Activated CD8-positive, alpha-beta T cell treated with anti-CD3 and anti-CD28 coated beads, Interleukin-2, amount 10 ng/mL, durations not matched to agents 7 days and 5 days (primary cell): ENCODE measurements around the gene CCDC116. TPM values are rescaled to one million over a fixed set of nuclear protein-coding genes. Genes with fewer than 3 reads are reported as not detected.
"Not testable (repeated sequence)": the region's sequence is repeated elsewhere in the genome, so short reads cannot be mapped to it uniquely, and the experiment has no call there.

Experiments
- ATAC-seq: fragments of 150-1000 bp; cut with Tn5 transposase; one replicate; pipeline ENCODE4 v1.10.0; 2021; ENCODE audit warnings: moderate library complexity
- CTCF ChIA-PET: fragments of 350-600 bp; sonication (Branson Sonifier 250); formaldehyde crosslinking; loops from one replicate; lab custom pipeline; 2021; ENCODE audit warnings: antibody characterized with exemption; lab: Charles Lee
- POLR2A ChIA-PET: fragments of 350-600 bp; sonication (Branson Sonifier 250); formaldehyde crosslinking; loops from one replicate; lab custom pipeline; 2021; ENCODE audit warnings: antibody characterized with exemption; lab: Charles Lee
- DNase-seq: peaks from one replicate; pipeline ENCODE4 v3.0.0-alpha.2; 2020
- H3K27ac Mint-ChIP-seq: one replicate; pipeline ENCODE4 v1.8.0; 2021; ENCODE audit warnings: mild to moderate bottlenecking, mixed read lengths
- H3K27me3 Mint-ChIP-seq: one replicate; pipeline ENCODE4 v1.8.0; 2021; ENCODE audit warnings: low read depth, mixed read lengths
- H3K36me3 Mint-ChIP-seq: one replicate; pipeline ENCODE4 v1.8.0; 2021; ENCODE audit warnings: low read depth, mixed read lengths
- H3K4me1 Mint-ChIP-seq: one replicate; pipeline ENCODE4 v1.8.0; 2021; ENCODE audit warnings: low read depth, mixed read lengths
- H3K4me3 Mint-ChIP-seq: one replicate; pipeline ENCODE4 v1.8.0; 2021; ENCODE audit warnings: mild to moderate bottlenecking, mixed read lengths
- H3K9me3 Mint-ChIP-seq: one replicate; pipeline ENCODE4 v1.8.0; 2022; ENCODE audit warnings: mixed read lengths; ENCODE audit not compliant: insufficient read depth
- total RNA-seq, 2 experiments: library from RNA; stranded (reverse); gene quantifications; one replicate each; pipeline ENCODE4 v1.2.3, GENCODE V29; 2021

Gene CCDC116
- total RNA-seq, 2 experiments from 2014 or later: 0.66 to 1.6 TPM

- not testable (repeated sequence) for DNase-seq, H3K27me3 Mint-ChIP-seq, H3K9me3 Mint-ChIP-seq, H3K4me3 Mint-ChIP-seq, ATAC-seq, H3K27ac Mint-ChIP-seq
- Mint-ChIP-seq H3K36me3 (peaks cover 33% of the 10 kb centered on the region), H3K4me1 (peaks cover 44% of the 10 kb centered on the region)
- ChIA-PET CTCF (interaction anchor here (1.4 to 11.6 kb wide), 3 partner anchors 14 to 58 kb away, joined by 3 to 304 read pairs (median 4); partner anchors contain the start of genes CCDC116 and YDJC), POLR2A (interaction anchor here (0.9 to 1.5 kb wide), 2 partner anchors 16 to 72 kb away, joined by 3 to 6 read pairs; partner anchors contain the start of gene YDJC)
Measured at GRCh38 chr22:21645513-21645912, 13.0 kb downstream of the CCDC116 start.

- ChIA-PET POLR2A (interaction anchor here (1.0 kb wide), 1 partner anchor 18 kb away, joined by 7 read pairs; no protein-coding TSS in a partner anchor), CTCF (interaction anchor here (0.5 to 11.6 kb wide), 20 partner anchors 9 to 402 kb away, joined by 3 to 304 read pairs (median 4); partner anchors contain the start of genes CCDC116, PPIL2, PPM1F and YDJC)
- Mint-ChIP-seq H3K36me3 (peaks cover 39% of the 10 kb centered on the region), H3K27me3 (no peaks in the 10 kb centered on the region), H3K4me1 (peaks cover 41% of the 10 kb centered on the region), H3K27ac (peak overlapping the region; percentile 51), H3K9me3 (no peaks in the 10 kb centered on the region), H3K4me3 (no peak overlapping the region)
- DNase-seq: peak; percentile 89
- ATAC-seq: no peak
Measured at GRCh38 chr22:21646608-21647590, 14.3 kb downstream of the CCDC116 start.

- Mint-ChIP-seq H3K27me3 (no peaks in the 10 kb centered on the region), H3K27ac (no peak overlapping the region), H3K9me3 (no peaks in the 10 kb centered on the region), H3K4me3 (no peak overlapping the region), H3K36me3 (peaks cover 35% of the 10 kb centered on the region), H3K4me1 (peaks cover 39% of the 10 kb centered on the region)
- POLR2A ChIA-PET: interaction anchor here (1.6 kb wide), 1 partner anchor 16 kb away, joined by 4 read pairs; no protein-coding TSS in a partner anchor
- CTCF ChIA-PET: interaction anchor here (11.6 kb wide), 1 partner anchor 18 kb away, joined by 304 read pairs; the partner anchor contains the start of genes CCDC116 and YDJC
- DNase-seq (no peak), ATAC-seq (no peak)
Measured at GRCh38 chr22:21650280-21650679, 17.7 kb downstream of the CCDC116 start.

GRCh38 chr22:21650823-21651520 lies 18.4 kb downstream of the CCDC116 start:
- no peaks in the 10 kb centered on the region for H3K27me3 Mint-ChIP-seq
- peak overlapping the region; percentile 87 for H3K27ac Mint-ChIP-seq
- H3K4me1 Mint-ChIP-seq: peaks cover 37% of the 10 kb centered on the region
- ChIA-PET CTCF (interaction anchor here (1.2 to 3.6 kb wide), 2 partner anchors 9 to 21 kb away, joined by 4 to 27 read pairs; partner anchors contain the start of genes SDF2L1 and YDJC), POLR2A (interaction anchor here (1.6 to 4.0 kb wide), 4 partner anchors 9 to 22 kb away, joined by 4 to 23 read pairs (median 17); partner anchors contain the start of genes PPIL2, SDF2L1 and YDJC)
- peak; percentile 6 for ATAC-seq
- H3K36me3 Mint-ChIP-seq: peaks cover 33% of the 10 kb centered on the region
- peak; percentile 30 for DNase-seq
- H3K4me3 Mint-ChIP-seq: peak overlapping the region; percentile 94
- no peaks in the 10 kb centered on the region for H3K9me3 Mint-ChIP-seq

GRCh38 chr22:21651521-21652009 lies 19.0 kb downstream of the CCDC116 start:
- Mint-ChIP-seq H3K27me3 (no peaks in the 10 kb centered on the region), H3K27ac (peak overlapping the region; percentile 87), H3K9me3 (no peaks in the 10 kb centered on the region), H3K4me3 (peak overlapping the region; percentile 94), H3K36me3 (peaks cover 30% of the 10 kb centered on the region), H3K4me1 (peaks cover 38% of the 10 kb centered on the region)
- ChIA-PET POLR2A (interaction anchor here (0.6 to 4.0 kb wide), 5 partner anchors 9 to 22 kb away, joined by 3 to 23 read pairs (median 12); partner anchors contain the start of genes PPIL2, SDF2L1 and YDJC), CTCF (interaction anchor here (1.2 to 3.6 kb wide), 2 partner anchors 9 to 22 kb away, joined by 4 to 27 read pairs; partner anchors contain the start of genes SDF2L1 and YDJC)
- DNase-seq: no peak
- peak; percentile 38 for ATAC-seq

- Mint-ChIP-seq H3K4me1 (peaks cover 38% of the 10 kb centered on the region), H3K27ac (peak overlapping the region; percentile 87), H3K9me3 (no peaks in the 10 kb centered on the region), H3K27me3 (no peaks in the 10 kb centered on the region), H3K4me3 (peak overlapping the region; percentile 94), H3K36me3 (peaks cover 30% of the 10 kb centered on the region)
- ATAC-seq: peak; percentile 99
- DNase-seq: peak; percentile 93
- POLR2A ChIA-PET: interaction anchor here (0.6 to 4.0 kb wide), 7 partner anchors 10 to 83 kb away, joined by 3 to 23 read pairs (median 6); partner anchors contain the start of genes PPIL2, SDF2L1 and YDJC
- CTCF ChIA-PET: interaction anchor here (1.2 to 3.6 kb wide), 2 partner anchors 10 to 22 kb away, joined by 4 to 27 read pairs; partner anchors contain the start of genes SDF2L1 and YDJC
Measured at GRCh38 chr22:21652010-21652546, 19.5 kb downstream of the CCDC116 start.

GRCh38 chr22:21652547-21653545 lies 20.3 kb downstream of the CCDC116 start:
- DNase-seq: no peak
- no peak for ATAC-seq
- peaks cover 30% of the 10 kb centered on the region for H3K36me3 Mint-ChIP-seq
- no peaks in the 10 kb centered on the region for H3K9me3 Mint-ChIP-seq
- POLR2A ChIA-PET: interaction anchor here (0.6 to 4.0 kb wide), 5 partner anchors 11 to 82 kb away, joined by 3 to 23 read pairs (median 12); partner anchors contain the start of genes PPIL2, SDF2L1 and YDJC
- peak overlapping the region; percentile 34 for H3K27ac Mint-ChIP-seq
- no peaks in the 10 kb centered on the region for H3K27me3 Mint-ChIP-seq
- CTCF ChIA-PET: interaction anchor here (1.3 to 3.6 kb wide), 2 partner anchors 10 to 24 kb away, joined by 5 to 27 read pairs; partner anchors contain the start of genes SDF2L1 and YDJC
- H3K4me1 Mint-ChIP-seq: peaks cover 42% of the 10 kb centered on the region
- H3K4me3 Mint-ChIP-seq: peak overlapping the region; percentile 94

GRCh38 chr22:21657020-21657359 lies 24.4 kb downstream of the CCDC116 start:
- H3K27ac Mint-ChIP-seq: peak overlapping the region; percentile 83
- ChIA-PET CTCF (interaction anchor here (1.8 to 2.2 kb wide), 3 partner anchors 10 to 28 kb away, joined by 7 to 10 read pairs (median 9); partner anchors contain the start of genes SDF2L1 and YDJC), POLR2A (interaction anchor here (0.6 to 2.0 kb wide), 4 partner anchors 9 to 1979 kb away, joined by 3 to 11 read pairs (median 4); partner anchors contain the start of genes PPIL2, SDF2L1 and YDJC)
- H3K4me1 Mint-ChIP-seq: peaks cover 34% of the 10 kb centered on the region
- H3K27me3 Mint-ChIP-seq: no peaks in the 10 kb centered on the region
- H3K36me3 Mint-ChIP-seq: peaks cover 15% of the 10 kb centered on the region
- DNase-seq (no peak), ATAC-seq (no peak)
- peak overlapping the region; percentile 60 for H3K4me3 Mint-ChIP-seq
- no peaks in the 10 kb centered on the region for H3K9me3 Mint-ChIP-seq

GRCh38 chr22:21657360-21658032 lies 24.9 kb downstream of the CCDC116 start:
- POLR2A ChIA-PET: interaction anchor here (0.6 to 1.4 kb wide), 6 partner anchors 9 to 264 kb away, joined by 3 to 4 read pairs (median 3); partner anchors contain the start of gene SDF2L1
- H3K27me3 Mint-ChIP-seq: no peaks in the 10 kb centered on the region

More at GRCh38 chr22:21657360-21658032, 24.9 kb downstream of the CCDC116 start:
- no peaks in the 10 kb centered on the region for H3K9me3 Mint-ChIP-seq
- CTCF ChIA-PET: interaction anchor here (0.7 to 2.2 kb wide), 6 partner anchors 10 to 295 kb away, joined by 3 to 9 read pairs (median 8); partner anchors contain the start of genes PPM1F, SDF2L1 and YDJC
- peak; percentile 95 for ATAC-seq
- H3K4me3 Mint-ChIP-seq: peak overlapping the region; percentile 84
- H3K36me3 Mint-ChIP-seq: peaks cover 15% of the 10 kb centered on the region
- peak overlapping the region; percentile 90 for H3K27ac Mint-ChIP-seq
- peak; percentile 87 for DNase-seq
- H3K4me1 Mint-ChIP-seq: peaks cover 34% of the 10 kb centered on the region
